Common myeloid progenitor, CD34-positive (primary cell): ENCODE results near the gene SYCP2.

Source experiments
- CTCF ChIA-PET: fragments of 350-600 bp; sonication (Branson Sonifier 250); formaldehyde crosslinking; loops from one replicate; lab custom pipeline; 2021; ENCODE audit warnings: antibody characterized with exemption; lab: Charles Lee
- POLR2A ChIA-PET: fragments of 350-600 bp; sonication (Branson Sonifier 250); formaldehyde crosslinking; loops from one replicate; lab custom pipeline; 2021; ENCODE audit warnings: antibody characterized with exemption; lab: Charles Lee
- DNase-seq, 3 donors: peaks; one replicate each; pipeline versions ENCODE4 v3.0.0 to v3.0.0-alpha.2; 2013
- H3K27ac ChIP-seq, 2 experiments: 1 replicate in 1 of 2; 2 replicates in 1 of 2; pipeline ENCODE4 v1.7.0; 2013; ENCODE audit warnings: inconsistent platforms in 2 of 2, low read length in 2 of 2, mild to moderate bottlenecking in 2 of 2, low read depth in 1 of 2, moderate library complexity in 1 of 2; ENCODE audit not compliant: severe bottlenecking in 2 of 2, insufficient read depth in 1 of 2, poor library complexity in 1 of 2
- H3K27me3 ChIP-seq, 5 experiments: replicated peaks in 2 of 5; 1 replicate in 3 of 5; 2 replicates in 2 of 5; pipeline versions ENCODE4 v1.6.1 to v1.7.0; 2013; ENCODE audit warnings: low read length in 4 of 5, mild to moderate bottlenecking in 2 of 5, moderate library complexity in 2 of 5, inconsistent platforms in 1 of 5; ENCODE audit not compliant: insufficient read depth in 5 of 5, control insufficient read depth in 4 of 5
- H3K36me3 ChIP-seq, 4 experiments: 1 replicate in 2 of 4; 2 replicates in 2 of 4; pipeline versions ENCODE4 v1.6.1 to v1.7.0; 2013; ENCODE audit warnings: low read length in 3 of 4, control low read depth in 1 of 4, mild to moderate bottlenecking in 1 of 4; ENCODE audit not compliant: control insufficient read depth in 4 of 4, insufficient read depth in 4 of 4
- H3K4me1 ChIP-seq, 4 experiments: 1 replicate in 3 of 4; 2 replicates in 1 of 4; pipeline versions ENCODE4 v1.6.1 to v1.7.1; 2013; ENCODE audit warnings: low read length in 3 of 4, mild to moderate bottlenecking in 3 of 4, control low read depth in 1 of 4, inconsistent platforms in 1 of 4, moderate library complexity in 1 of 4; ENCODE audit not compliant: control insufficient read depth in 4 of 4, insufficient read depth in 4 of 4; ENCODE audit errors: control extremely low read depth in 1 of 4
- H3K4me3 ChIP-seq, 7 experiments: 1 replicate in 4 of 7; 2 replicates in 3 of 7; pipeline versions ENCODE4 v1.5.1 to v1.7.0; 2013; ENCODE audit warnings: mild to moderate bottlenecking in 7 of 7, low read length in 6 of 7, moderate library complexity in 6 of 7, inconsistent platforms in 2 of 7, low read depth in 2 of 7, control low read depth in 1 of 7; ENCODE audit not compliant: insufficient read depth in 4 of 7, control insufficient read depth in 1 of 7; ENCODE audit errors: extremely low read depth in 1 of 7
- H3K9me3 ChIP-seq, 5 experiments: 1 replicate in 4 of 5; 2 replicates in 1 of 5; pipeline versions ENCODE4 v1.6.1 to v1.7.1; 2013; ENCODE audit warnings: low read length in 4 of 5, mild to moderate bottlenecking in 2 of 5, inconsistent platforms in 1 of 5, low read depth in 1 of 5, moderate library complexity in 1 of 5; ENCODE audit not compliant: control insufficient read depth in 4 of 5, insufficient read depth in 2 of 5; ENCODE audit errors: control extremely low read depth in 1 of 5
- WGBS: methylation state at CpG from one replicate; pipeline ENCODE4 v1.1.5; 2013; ENCODE audit not compliant: insufficient coverage; 5-methylcytosine and 5-hydroxymethylcytosine counted together

Gene SYCP2

DNA sequence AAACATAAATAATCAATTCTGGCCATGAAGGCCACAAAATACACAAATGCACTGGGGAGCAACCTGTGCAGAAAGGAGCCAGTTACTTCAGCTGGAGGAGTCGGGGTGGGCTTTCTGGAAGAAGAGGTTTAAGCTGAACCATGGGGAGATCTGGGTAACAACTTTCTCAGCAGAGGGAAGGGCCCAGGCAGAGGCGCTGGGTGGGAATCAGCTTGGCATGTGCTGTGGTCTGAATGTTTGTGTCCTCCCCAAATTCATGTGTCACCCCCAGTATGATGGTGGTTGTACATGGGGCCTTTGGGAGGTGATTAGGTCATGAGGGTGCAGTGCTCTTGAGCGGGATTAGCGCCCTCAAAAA, 107.9 kb downstream of the SYCP2 start:
- Histone ChIP-seq H3K36me3 (no peaks in the 10 kb centered on the region), H3K4me3 (no peak overlapping the region), H3K4me1 (no peaks in the 10 kb centered on the region), H3K27ac (no peak overlapping the region), H3K9me3 (no peaks in the 10 kb centered on the region), H3K27me3 (peaks cover 0 to 21% (median 2%) of the 10 kb centered on the region in 5 experiments)
- CTCF ChIA-PET, result no interaction called here
- 100% methylated on average over 4 of the region's 4 CpGs for WGBS
- POLR2A ChIA-PET, result no interaction called here
- DNase-seq, result no peak

DNA sequence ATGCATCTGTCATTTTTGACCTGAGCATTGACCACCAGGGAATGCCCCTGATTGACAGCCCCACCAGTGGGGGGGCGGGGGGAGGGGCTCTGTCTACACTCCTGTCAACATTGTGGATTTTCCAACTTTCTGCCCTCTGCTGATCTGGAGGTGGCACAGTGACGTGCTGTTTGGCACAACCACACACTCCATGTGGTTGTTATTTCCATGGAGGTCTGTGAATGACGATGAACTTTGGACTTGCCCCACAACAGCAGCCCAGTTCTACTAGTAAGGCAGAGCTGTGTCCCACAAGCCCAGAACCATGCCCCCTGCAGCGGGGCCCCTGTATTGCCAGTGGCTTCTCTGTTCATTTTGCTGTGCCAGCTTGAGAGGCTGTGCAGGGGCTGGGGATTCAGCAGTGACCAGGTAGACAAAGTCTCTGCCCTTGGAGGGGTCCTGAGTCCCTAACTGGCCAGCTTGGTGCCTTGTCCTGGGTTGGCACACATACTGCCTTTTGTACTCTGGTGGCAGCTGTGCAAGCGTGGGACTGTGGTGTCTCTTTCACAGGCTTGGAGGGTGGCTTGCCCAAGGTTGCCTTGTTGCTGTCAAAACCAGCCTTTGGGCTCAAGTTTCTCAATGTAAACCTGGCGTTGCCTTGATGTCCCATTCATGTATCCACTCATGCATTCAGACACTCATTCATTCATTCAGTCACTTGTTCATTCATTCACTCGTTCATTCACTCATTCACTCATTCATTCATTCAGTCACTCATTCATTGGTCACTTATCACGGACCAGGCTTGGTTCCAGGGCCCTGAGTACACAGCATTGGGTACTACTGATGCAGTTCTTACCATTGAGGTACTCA, 108.5 kb downstream of the SYCP2 start:
- WGBS, result 86% methylated on average over 6 of the region's 8 CpGs
- no peaks in the 10 kb centered on the region for H3K36me3 ChIP-seq
- peaks cover 0 to 21% (median 2%) of the 10 kb centered on the region in 5 experiments for H3K27me3 ChIP-seq
- H3K27ac ChIP-seq, result no peak overlapping the region
- no peak overlapping the region for H3K4me3 ChIP-seq
- no peak for DNase-seq
- ChIA-PET POLR2A (no interaction called here), CTCF (no interaction called here)
- no peaks in the 10 kb centered on the region for H3K9me3 ChIP-seq
- no peaks in the 10 kb centered on the region for H3K4me1 ChIP-seq

DNA sequence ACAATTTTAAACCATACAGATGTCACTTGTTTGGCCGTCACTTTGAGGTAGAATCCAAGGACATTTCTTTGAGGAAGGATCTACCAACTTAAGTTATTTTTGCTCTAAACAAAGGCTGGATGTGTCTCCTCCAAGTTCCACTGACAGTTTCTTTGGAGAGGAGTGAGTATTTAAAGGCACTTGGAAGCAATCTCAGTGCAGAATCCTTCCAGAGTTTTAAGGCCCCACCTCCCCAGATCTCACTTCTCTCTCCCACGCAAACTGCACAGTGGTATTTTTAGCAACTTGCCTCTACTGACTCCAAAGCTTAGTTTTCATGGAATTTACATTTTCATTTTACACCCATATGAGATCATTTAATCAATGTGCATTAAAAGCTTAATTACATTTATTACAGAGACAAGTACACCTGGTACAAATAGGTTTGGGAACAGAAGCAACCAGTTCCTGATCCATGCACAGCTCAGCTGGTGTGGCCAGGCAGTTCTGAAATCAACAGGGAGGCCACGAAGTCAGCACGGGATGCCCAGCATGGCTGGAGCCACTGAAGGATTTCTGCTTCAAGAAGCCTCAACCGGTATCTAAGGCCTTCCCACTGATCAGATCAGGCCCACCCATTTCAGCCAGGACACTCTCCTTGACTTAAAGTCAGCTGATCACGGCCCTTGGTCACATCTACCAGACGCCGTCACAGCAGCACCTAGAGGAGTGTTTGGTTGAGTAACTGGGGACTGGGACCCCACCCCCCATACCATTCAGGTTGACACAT, 109.8 kb downstream of the SYCP2 start:
- peaks cover 0 to 21% (median 2%) of the 10 kb centered on the region in 5 experiments for H3K27me3 ChIP-seq
- WGBS, result 91% methylated on average over 6 of the region's 8 CpGs
- H3K36me3 ChIP-seq, result no peaks in the 10 kb centered on the region
- ChIA-PET POLR2A (no interaction called here), CTCF (no interaction called here)
- H3K4me3 ChIP-seq, result no peak overlapping the region
- no peaks in the 10 kb centered on the region for H3K4me1 ChIP-seq
- DNase-seq, result no peak
- H3K9me3 ChIP-seq, result no peaks in the 10 kb centered on the region
- H3K27ac ChIP-seq, result no peak overlapping the region

DNA sequence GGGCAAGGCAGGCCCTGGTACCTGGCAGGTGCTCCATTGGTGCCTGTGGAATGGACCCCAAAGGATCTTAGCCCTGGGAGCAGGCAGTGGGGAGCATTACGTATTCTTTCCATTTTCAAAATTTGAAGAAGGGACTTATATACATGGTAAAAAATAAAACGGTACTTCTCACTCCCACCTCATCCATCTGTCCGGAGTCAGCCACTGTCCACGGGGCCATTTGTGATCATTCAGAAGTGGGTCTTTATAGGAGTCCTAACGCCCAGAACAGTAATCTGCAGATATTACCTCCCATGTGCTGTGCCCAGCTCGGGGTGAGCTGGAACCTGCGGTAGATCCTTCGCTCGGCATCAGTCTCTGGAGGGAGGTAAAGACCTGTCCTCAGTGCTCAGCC, 110.4 kb downstream of the SYCP2 start:
- 86% methylated on average over 4 of the region's 9 CpGs for WGBS
- Histone ChIP-seq H3K27me3 (peaks cover 0 to 19% (median 2%) of the 10 kb centered on the region in 5 experiments), H3K9me3 (no peaks in the 10 kb centered on the region), H3K36me3 (no peaks in the 10 kb centered on the region), H3K27ac (no peak overlapping the region), H3K4me1 (no peaks in the 10 kb centered on the region), H3K4me3 (no peak overlapping the region)
- POLR2A ChIA-PET, result no interaction called here
- CTCF ChIA-PET, result no interaction called here
- no peak for DNase-seq

DNA sequence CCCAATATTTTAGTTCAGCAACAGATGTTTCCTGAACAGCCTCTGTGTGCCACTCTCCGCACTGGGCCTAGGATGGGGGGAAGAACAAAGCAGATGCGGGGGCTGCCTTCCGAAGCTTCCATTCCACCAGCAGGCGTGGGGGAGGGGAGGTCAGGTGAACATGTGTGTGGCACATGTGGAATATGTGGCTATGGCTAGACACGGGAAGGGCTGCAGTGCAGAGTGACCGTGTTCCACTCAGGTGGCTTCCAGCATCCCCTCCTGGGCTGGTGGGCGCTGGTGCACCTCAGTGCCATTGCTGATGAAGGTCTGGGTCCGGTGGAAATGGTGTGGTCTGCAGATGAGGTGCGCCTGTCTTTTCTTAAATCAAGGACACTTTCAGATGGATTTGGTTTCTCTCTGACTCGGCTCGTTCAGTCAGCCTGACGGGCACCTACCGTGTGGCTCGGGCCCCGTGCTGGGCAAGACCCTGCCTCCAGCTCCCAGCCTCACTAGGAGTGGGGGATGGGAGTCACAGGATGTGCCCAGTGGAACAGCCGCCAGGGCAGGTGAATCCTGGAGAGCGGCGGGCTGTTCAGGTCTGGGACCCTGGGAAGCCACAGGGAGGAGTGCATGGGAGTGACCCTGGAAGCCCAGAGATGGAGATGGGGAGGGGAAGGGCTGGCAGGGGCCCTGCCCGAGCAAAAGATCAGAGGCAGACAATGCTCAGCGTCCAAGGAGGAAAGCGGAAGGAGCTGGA, 111.0 kb downstream of the SYCP2 start:
- H3K27ac ChIP-seq, result no peak overlapping the region
- ChIA-PET CTCF (no interaction called here), POLR2A (no interaction called here)
- no peaks in the 10 kb centered on the region for H3K4me1 ChIP-seq
- no peak for DNase-seq
- no peak overlapping the region for H3K4me3 ChIP-seq
- H3K27me3 ChIP-seq, result peaks cover 0 to 14% (median 2%) of the 10 kb centered on the region in 5 experiments
- no peaks in the 10 kb centered on the region for H3K36me3 ChIP-seq
- WGBS, result 76% methylated on average over 15 of the region's 21 CpGs
- H3K9me3 ChIP-seq, result no peaks in the 10 kb centered on the region

DNA sequence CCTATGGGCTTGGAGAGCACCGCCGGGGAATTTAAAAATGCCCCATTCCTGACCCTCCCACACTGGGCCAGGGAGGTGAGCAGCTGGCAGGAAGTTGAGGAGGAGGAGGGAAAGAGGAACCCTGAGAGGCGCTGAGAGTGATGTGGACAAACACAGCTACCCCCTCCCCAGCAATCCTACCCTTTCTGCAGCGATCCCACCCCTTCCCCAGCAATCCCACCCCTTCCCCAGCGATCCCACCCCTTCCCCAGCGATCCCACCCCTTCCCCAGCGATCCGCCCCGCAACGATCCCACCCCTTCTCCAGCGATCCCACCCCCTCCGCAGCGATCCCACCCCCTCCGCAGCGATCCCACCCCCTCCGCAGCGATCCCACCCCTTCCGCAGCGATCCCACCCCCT, 111.6 kb downstream of the SYCP2 start:
- no peaks in the 10 kb centered on the region for H3K4me1 ChIP-seq
- peaks cover 0 to 11% (median 2%) of the 10 kb centered on the region in 5 experiments for H3K27me3 ChIP-seq
- no peak overlapping the region for H3K27ac ChIP-seq
- no CpG with 5 or more reads among the region's 19 CpGs for WGBS
- CTCF ChIA-PET, result no interaction called here
- no peak overlapping the region for H3K4me3 ChIP-seq
- POLR2A ChIA-PET, result no interaction called here
- no peaks in the 10 kb centered on the region for H3K9me3 ChIP-seq
- H3K36me3 ChIP-seq, result no peaks in the 10 kb centered on the region
- no peak for DNase-seq
